CD4-positive, alpha-beta T cell (primary cell): ENCODE results near the gene MFAP2. TPM values are rescaled to one million over a fixed set of nuclear protein-coding genes. Genes with fewer than 3 reads are reported as not detected.

Source experiments
- ATAC-seq: fragments of 200-7000 bp; cut with Tn5 transposase; one replicate; pipeline ENCODE4 v1.10.0; 2022; ENCODE audit warnings: mild to moderate bottlenecking; ENCODE audit not compliant: poor library complexity
- CTCF ChIA-PET: fragments of 350-600 bp; sonication (Branson Sonifier 250); formaldehyde crosslinking; loops from one replicate; lab custom pipeline; 2021; ENCODE audit warnings: antibody characterized with exemption, inconsistent platforms; lab: Charles Lee
- POLR2A ChIA-PET: fragments of 350-600 bp; sonication (Branson Sonifier 250); formaldehyde crosslinking; loops from one replicate; lab custom pipeline; 2021; ENCODE audit warnings: antibody characterized with exemption, inconsistent platforms; lab: Charles Lee
- DNase-seq, 14 experiments: peaks; one replicate each; pipeline ENCODE4 v3.0.0-alpha.2; 2013 to 2020; ENCODE audit warnings: mixed read lengths in 2 of 14
- H3K27ac ChIP-seq, 2 donors: one replicate each; pipeline versions ENCODE4 v1.5.1 to v1.7.0; 2013; ENCODE audit warnings: low read length in 2 of 2, low read depth in 1 of 2, mild to moderate bottlenecking in 1 of 2
- H3K27me3 ChIP-seq, 2 experiments: 1 replicate in 1 of 2; 2 replicates in 1 of 2; pipeline versions ENCODE4 v1.6.1 to v1.7.0; 2013; ENCODE audit warnings: low read length in 2 of 2, control low read depth in 1 of 2, mild to moderate bottlenecking in 1 of 2, moderate library complexity in 1 of 2; ENCODE audit not compliant: insufficient read depth in 2 of 2, control insufficient read depth in 1 of 2
- H3K36me3 ChIP-seq: one replicate; pipeline ENCODE4 v1.6.1; 2013; ENCODE audit warnings: low read length, control low read depth; ENCODE audit not compliant: insufficient read depth
- H3K4me1 ChIP-seq: one replicate; pipeline ENCODE4 v1.6.1; 2013; ENCODE audit warnings: low read length, control low read depth; ENCODE audit not compliant: insufficient read depth
- H3K4me3 ChIP-seq: one replicate; pipeline ENCODE4 v1.5.1; 2013; ENCODE audit warnings: mild to moderate bottlenecking, low read length, moderate library complexity
- H3K9me3 ChIP-seq, 2 experiments: 1 replicate in 1 of 2; 2 replicates in 1 of 2; pipeline versions ENCODE4 v1.6.1 to v1.7.0; 2013; ENCODE audit warnings: low read length in 2 of 2, mild to moderate bottlenecking in 2 of 2, control low read depth in 1 of 2, moderate library complexity in 1 of 2; ENCODE audit not compliant: control insufficient read depth in 1 of 2, insufficient read depth in 1 of 2
- H3K27ac Mint-ChIP-seq: one replicate; pipeline ENCODE4 v1.8.0; 2020; ENCODE audit warnings: mixed read lengths
- H3K27me3 Mint-ChIP-seq: one replicate; pipeline ENCODE4 v1.8.0; 2021; ENCODE audit warnings: mixed read lengths
- H3K36me3 Mint-ChIP-seq: one replicate; pipeline ENCODE4 v1.8.0; 2021; ENCODE audit warnings: low read depth, mixed read lengths
- H3K4me1 Mint-ChIP-seq: one replicate; pipeline ENCODE4 v1.8.0; 2021; ENCODE audit warnings: low read depth, mixed read lengths
- H3K4me3 Mint-ChIP-seq: one replicate; pipeline ENCODE4 v1.8.0; 2020; ENCODE audit warnings: mild to moderate bottlenecking, mixed read lengths
- H3K9me3 Mint-ChIP-seq: one replicate; pipeline ENCODE4 v1.8.0; 2020; ENCODE audit warnings: mixed read lengths
- intact Hi-C, 2 experiments: fragments of 100-400 bp; cut with DNase I in 1 of 2; cut with micrococcal nuclease in 1 of 2; formaldehyde crosslinking; loops; one replicate each; pipeline versions ENCODE4 v1.15.1 to v1.9.0; 2023 to 2025; cut with DNase I, micrococcal nuclease
- total RNA-seq, 174 experiments: library from RNA in 2 of 174; stranded (reverse) in 2 of 174; gene quantifications; one replicate each; pipeline ENCODE4 v1.2.3 and lab custom pipeline; 2021 to 2026
- TF ChIP-seq, protein P1 (sequence below): fragments of 200-600 bp; IDR thresholded peaks from one replicate; pipeline ENCODE4 v1.8.0; 2022; ENCODE audit warnings: antibody characterized with exemption, mild to moderate bottlenecking

The MFAP2 gene
- total RNA-seq, 2 experiments from 2014 or later, result not detected

DNA sequence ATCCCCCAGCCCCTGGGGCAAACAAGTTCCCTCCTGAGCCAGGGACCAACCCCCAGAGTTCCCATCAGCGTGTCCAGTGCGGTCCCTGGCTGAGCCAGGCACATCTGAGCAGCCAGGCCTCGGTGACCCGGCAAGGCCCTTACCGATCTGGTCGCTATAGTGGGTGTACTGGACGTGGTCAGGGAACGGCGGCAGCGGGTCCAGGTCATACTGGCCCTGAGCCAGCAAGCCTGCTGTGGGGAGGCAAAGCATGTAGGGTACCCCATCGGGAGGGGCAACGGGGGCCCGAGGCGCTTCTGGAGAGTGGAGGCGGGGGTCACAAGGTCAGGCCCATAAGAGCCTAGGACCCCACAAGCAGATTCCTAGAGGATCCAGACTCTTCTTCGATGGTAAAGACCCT lies 3.5 kb downstream of the MFAP2 start:
- Mint-ChIP-seq H3K4me1 (peaks cover 9% of the 10 kb centered on the region), H3K4me3 (no peak overlapping the region), H3K9me3 (no peaks in the 10 kb centered on the region), H3K27ac (no peak overlapping the region), H3K27me3 (peaks cover 12% of the 10 kb centered on the region), H3K36me3 (no peaks in the 10 kb centered on the region)
- H3K27me3 ChIP-seq, result peaks cover 7 to 10% of the 10 kb centered on the region in 2 experiments
- H3K9me3 ChIP-seq, result no peaks in the 10 kb centered on the region
- H3K4me3 ChIP-seq, result no peak overlapping the region
- POLR2A ChIA-PET, result no interaction called here
- intact Hi-C loops, result no loop called here
- ATAC-seq (no peak), DNase-seq (no peak)
- H3K4me1 ChIP-seq, result peaks cover 14% of the 10 kb centered on the region
- TF ChIP-seq, protein P1, sequence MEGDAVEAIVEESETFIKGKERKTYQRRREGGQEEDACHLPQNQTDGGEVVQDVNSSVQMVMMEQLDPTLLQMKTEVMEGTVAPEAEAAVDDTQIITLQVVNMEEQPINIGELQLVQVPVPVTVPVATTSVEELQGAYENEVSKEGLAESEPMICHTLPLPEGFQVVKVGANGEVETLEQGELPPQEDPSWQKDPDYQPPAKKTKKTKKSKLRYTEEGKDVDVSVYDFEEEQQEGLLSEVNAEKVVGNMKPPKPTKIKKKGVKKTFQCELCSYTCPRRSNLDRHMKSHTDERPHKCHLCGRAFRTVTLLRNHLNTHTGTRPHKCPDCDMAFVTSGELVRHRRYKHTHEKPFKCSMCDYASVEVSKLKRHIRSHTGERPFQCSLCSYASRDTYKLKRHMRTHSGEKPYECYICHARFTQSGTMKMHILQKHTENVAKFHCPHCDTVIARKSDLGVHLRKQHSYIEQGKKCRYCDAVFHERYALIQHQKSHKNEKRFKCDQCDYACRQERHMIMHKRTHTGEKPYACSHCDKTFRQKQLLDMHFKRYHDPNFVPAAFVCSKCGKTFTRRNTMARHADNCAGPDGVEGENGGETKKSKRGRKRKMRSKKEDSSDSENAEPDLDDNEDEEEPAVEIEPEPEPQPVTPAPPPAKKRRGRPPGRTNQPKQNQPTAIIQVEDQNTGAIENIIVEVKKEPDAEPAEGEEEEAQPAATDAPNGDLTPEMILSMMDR, result no peak
- H3K36me3 ChIP-seq, result no peaks in the 10 kb centered on the region
- CTCF ChIA-PET, result no interaction called here
- H3K27ac ChIP-seq, result no peak overlapping the region

DNA sequence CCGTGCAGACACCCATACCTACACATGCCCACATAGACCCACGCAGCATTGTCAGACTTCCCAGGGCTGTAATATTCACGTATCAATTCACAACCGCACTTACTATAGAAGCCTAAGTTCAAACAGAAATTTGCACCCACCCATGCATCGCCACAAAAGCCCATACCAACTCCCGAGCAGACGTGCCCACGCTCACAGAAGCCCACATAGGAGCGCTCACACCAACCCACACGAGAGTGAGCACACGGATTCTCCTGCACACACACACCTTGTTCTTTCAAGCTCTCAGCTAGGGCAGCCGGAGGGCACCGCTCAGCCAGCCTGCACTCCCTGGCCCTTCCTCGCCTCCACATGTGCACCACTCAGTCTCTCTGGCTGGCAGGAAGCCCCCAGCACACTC lies 4.6 kb downstream of the MFAP2 start:
- Histone ChIP-seq H3K27ac (no peak overlapping the region), H3K27me3 (peaks cover under 1 to 3% of the 10 kb centered on the region in 2 experiments), H3K4me1 (peaks cover 11% of the 10 kb centered on the region), H3K4me3 (no peak overlapping the region), H3K36me3 (no peaks in the 10 kb centered on the region), H3K9me3 (no peaks in the 10 kb centered on the region)
- ChIA-PET POLR2A (no interaction called here), CTCF (no interaction called here)
- H3K9me3 Mint-ChIP-seq, result no peaks in the 10 kb centered on the region
- no peak overlapping the region for H3K4me3 Mint-ChIP-seq
- TF ChIP-seq, protein P1, result no peak
- ATAC-seq (no peak), DNase-seq (no peak)
- no peaks in the 10 kb centered on the region for H3K36me3 Mint-ChIP-seq
- no peak overlapping the region for H3K27ac Mint-ChIP-seq
- intact Hi-C loops, result no loop called here
- peaks cover 2% of the 10 kb centered on the region for H3K27me3 Mint-ChIP-seq
- H3K4me1 Mint-ChIP-seq, result peaks cover 2% of the 10 kb centered on the region

DNA sequence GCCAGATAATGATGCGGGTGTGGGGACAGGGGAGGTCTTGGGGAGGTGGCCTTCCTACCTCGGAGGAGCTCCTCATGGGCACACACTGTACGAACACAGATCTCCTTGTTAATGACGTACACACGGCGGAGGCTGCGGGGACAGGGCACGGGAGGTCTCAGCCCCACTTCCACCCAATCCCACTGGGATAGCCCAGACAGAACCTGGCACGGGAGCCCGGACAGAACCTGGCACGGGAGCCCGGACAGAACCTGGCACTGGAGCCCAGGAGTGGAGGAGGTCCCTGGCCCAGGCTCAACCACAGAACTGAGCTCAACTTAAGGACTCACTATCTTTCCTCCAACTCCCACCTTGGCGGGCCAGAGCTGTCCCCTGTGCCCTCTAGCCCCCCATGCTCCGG lies 5.2 kb downstream of the MFAP2 start:
- Histone ChIP-seq H3K27me3 (no peaks in the 10 kb centered on the region), H3K4me1 (peaks cover 7% of the 10 kb centered on the region), H3K4me3 (no peak overlapping the region), H3K27ac (no peak overlapping the region), H3K36me3 (no peaks in the 10 kb centered on the region), H3K9me3 (no peaks in the 10 kb centered on the region)
- CTCF ChIA-PET, result no interaction called here
- Mint-ChIP-seq H3K27ac (no peak overlapping the region), H3K4me1 (no peaks in the 10 kb centered on the region), H3K9me3 (no peaks in the 10 kb centered on the region), H3K4me3 (no peak overlapping the region), H3K27me3 (no peaks in the 10 kb centered on the region), H3K36me3 (no peaks in the 10 kb centered on the region)
- ATAC-seq (no peak), DNase-seq (no peak)
- TF ChIP-seq, protein P1, result no peak
- POLR2A ChIA-PET, result no interaction called here
- intact Hi-C loops, result no loop called here
